Astrocyte (in vitro differentiated cells and primary cell): ENCODE data around the gene TMEM238. TPM values are rescaled to one million over a fixed set of nuclear protein-coding genes. Genes with fewer than 3 reads are reported as not detected.

Experiments used
- DNase-seq: peaks from one replicate; pipeline ENCODE4 v3.0.0-alpha.2; 2010; ENCODE audit warnings: low read depth
- FAIRE-seq: peaks from 2 replicates; lab custom pipeline; 2011; peaks lifted over from hg19 to GRCh38; lab: Jason Lieb, UNC
- H2AFZ ChIP-seq: 2 replicates; pipeline ENCODE4 v1.6.0; 2012; ENCODE audit warnings: low read depth, low read length, inconsistent platforms
- H3K27ac ChIP-seq: 2 replicates; pipeline ENCODE4 v1.5.1; 2011; ENCODE audit warnings: low read depth, low read length, inconsistent platforms
- H3K27me3 ChIP-seq: 2 replicates; pipeline ENCODE4 v1.6.0; 2011; ENCODE audit warnings: low read length, inconsistent platforms; ENCODE audit not compliant: insufficient read depth
- H3K36me3 ChIP-seq: 2 replicates; pipeline ENCODE4 v1.5.1; 2011; ENCODE audit warnings: low read length, inconsistent platforms; ENCODE audit not compliant: insufficient read depth
- H3K4me1 ChIP-seq: 2 replicates; pipeline ENCODE4 v1.5.1; 2011; ENCODE audit warnings: low read length, inconsistent platforms; ENCODE audit not compliant: insufficient read depth
- H3K4me2 ChIP-seq: 2 replicates; pipeline ENCODE4 v1.6.0; 2012; ENCODE audit warnings: low read length, inconsistent platforms
- H3K4me3 ChIP-seq: 2 replicates; pipeline ENCODE4 v1.5.1; 2011; ENCODE audit warnings: low read depth, mild to moderate bottlenecking, low read length, inconsistent platforms; ENCODE audit not compliant: insufficient read depth
- H3K79me2 ChIP-seq: 2 replicates; pipeline ENCODE4 v1.6.0; 2012; ENCODE audit warnings: mild to moderate bottlenecking, low read length, inconsistent platforms; ENCODE audit not compliant: insufficient read depth
- H3K9ac ChIP-seq: 2 replicates; pipeline ENCODE4 v1.6.0; 2012; ENCODE audit warnings: mild to moderate bottlenecking, low read length, inconsistent platforms
- H3K9me3 ChIP-seq: 2 replicates; pipeline ENCODE4 v1.5.1; 2012; ENCODE audit warnings: low read depth, mild to moderate bottlenecking, low read length, inconsistent platforms; ENCODE audit not compliant: insufficient read depth
- H4K20me1 ChIP-seq: 2 replicates; pipeline ENCODE4 v1.6.0; 2012; ENCODE audit warnings: low read length, inconsistent platforms; ENCODE audit not compliant: insufficient read depth
- H3K27ac Mint-ChIP-seq: one replicate; pipeline ENCODE4 v1.8.0; 2021; ENCODE audit warnings: mild to moderate bottlenecking, mixed read lengths; ENCODE audit not compliant: unreplicated experiment
- H3K27me3 Mint-ChIP-seq: one replicate; pipeline ENCODE4 v1.8.0; 2021; ENCODE audit warnings: low read depth, mixed read lengths; ENCODE audit not compliant: unreplicated experiment
- H3K36me3 Mint-ChIP-seq: one replicate; pipeline ENCODE4 v1.8.0; 2021; ENCODE audit warnings: low read depth, mixed read lengths; ENCODE audit not compliant: unreplicated experiment
- H3K4me1 Mint-ChIP-seq: one replicate; pipeline ENCODE4 v1.8.0; 2021; ENCODE audit warnings: low read depth, mixed read lengths; ENCODE audit not compliant: unreplicated experiment
- H3K4me3 Mint-ChIP-seq: one replicate; pipeline ENCODE4 v1.8.0; 2021; ENCODE audit warnings: mild to moderate bottlenecking, moderate library complexity, mixed read lengths; ENCODE audit not compliant: unreplicated experiment
- H3K9me3 Mint-ChIP-seq: one replicate; pipeline ENCODE4 v1.8.0; 2021; ENCODE audit warnings: mild to moderate bottlenecking, mixed read lengths; ENCODE audit not compliant: unreplicated experiment
- CTCF ChIP-seq: IDR thresholded peaks from 2 replicates; pipeline ENCODE4 v1.5.1; 2011; ENCODE audit warnings: low read depth, mild to moderate bottlenecking, inconsistent platforms, low read length, moderate library complexity; ENCODE audit not compliant: insufficient read depth
- EZH2 ChIP-seq: IDR thresholded peaks from 2 replicates; pipeline ENCODE4 v1.6.1; 2012; ENCODE audit warnings: mild to moderate bottlenecking, low read length, inconsistent platforms; ENCODE audit not compliant: insufficient read depth
- total RNA-seq: library from RNA; stranded (reverse); gene quantifications from 2 replicates; pipeline ENCODE4 v1.2.1, GENCODE V29; 2021

TMEM238 gene
- total RNA-seq, 1 donor from 2014 or later = 2.1 TPM

DNA sequence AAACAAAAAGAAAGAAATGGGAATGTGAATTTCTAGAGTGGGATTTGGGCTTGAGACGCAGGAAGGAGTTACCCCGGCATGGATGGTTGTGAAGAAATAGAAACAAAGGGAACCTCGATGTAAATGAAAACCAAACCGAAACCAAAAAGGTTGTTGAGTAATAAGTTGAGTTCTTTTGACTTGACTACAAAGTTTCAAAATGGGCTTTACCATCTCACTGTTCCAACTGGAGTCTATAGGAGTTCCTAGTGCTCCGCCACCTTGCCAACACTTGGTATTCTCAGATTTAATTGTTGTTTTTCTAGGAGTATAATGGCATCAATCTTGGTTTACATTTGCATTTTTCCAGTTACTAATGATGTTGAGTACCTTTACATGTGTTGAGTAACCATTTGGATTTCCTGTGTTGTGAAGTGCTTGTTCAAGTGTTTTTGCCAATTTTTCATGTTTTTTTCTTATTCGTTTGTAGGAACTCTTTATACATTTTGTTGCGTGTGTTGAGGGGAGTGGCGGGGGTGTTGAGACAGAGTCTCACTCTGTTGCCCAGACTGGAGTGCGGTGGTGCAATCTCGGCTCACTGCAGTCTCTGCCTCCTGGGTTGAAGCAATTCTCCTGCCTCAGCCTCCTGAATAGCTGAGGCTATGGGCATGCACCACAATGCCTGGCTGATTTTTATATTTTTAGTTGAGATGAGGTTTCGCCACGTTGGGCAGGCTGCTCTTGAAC lies 14.3 kb upstream of the TMEM238 start:
- Histone ChIP-seq H3K79me2 (peaks cover 15% of the 10 kb centered on the region), H3K4me3 (no peak overlapping the region), H3K4me1 (peaks cover 4% of the 10 kb centered on the region), H2AFZ (no peak overlapping the region), H3K36me3 (peaks cover 23% of the 10 kb centered on the region), H3K9ac (no peak overlapping the region), H3K27me3 (no peaks in the 10 kb centered on the region), H4K20me1 (peaks cover 34% of the 10 kb centered on the region), H3K9me3 (no peaks in the 10 kb centered on the region), H3K27ac (no peak overlapping the region), H3K4me2 (no peak overlapping the region)
- Mint-ChIP-seq H3K9me3 (no peaks in the 10 kb centered on the region), H3K4me1 (peaks cover 1% of the 10 kb centered on the region), H3K36me3 (peaks cover 7% of the 10 kb centered on the region), H3K27ac (no peak overlapping the region), H3K27me3 (no peaks in the 10 kb centered on the region), H3K4me3 (no peak overlapping the region)
- FAIRE-seq (peak; percentile 37), DNase-seq (no peak)
- no peak for TF ChIP-seq CTCF
- TF ChIP-seq EZH2 = no peak

- peaks cover 53% of the 10 kb centered on the region for H4K20me1 ChIP-seq
- Mint-ChIP-seq H3K9me3 (no peaks in the 10 kb centered on the region), H3K4me3 (peak overlapping the region; percentile 73), H3K27me3 (no peaks in the 10 kb centered on the region), H3K4me1 (peaks cover 36% of the 10 kb centered on the region), H3K27ac (peak overlapping the region; percentile 66), H3K36me3 (peaks cover 11% of the 10 kb centered on the region)
- no peaks in the 10 kb centered on the region for H3K9me3 ChIP-seq
- H3K4me2 ChIP-seq = no peak overlapping the region
- no peak overlapping the region for H3K4me3 ChIP-seq
- TF ChIP-seq CTCF (no peak), EZH2 (no peak)
- no peak overlapping the region for H2AFZ ChIP-seq
- peaks cover 24% of the 10 kb centered on the region for H3K36me3 ChIP-seq
- H3K27me3 ChIP-seq = no peaks in the 10 kb centered on the region
- DNase-seq (no peak), FAIRE-seq (no peak)
- no peak overlapping the region for H3K9ac ChIP-seq
- no peak overlapping the region for H3K27ac ChIP-seq
- peaks cover 26% of the 10 kb centered on the region for H3K79me2 ChIP-seq
- H3K4me1 ChIP-seq = peaks cover 25% of the 10 kb centered on the region
These were observed 9.0 kb upstream of the TMEM238 start for GRCh38 chr19:55392820-55393761.
